CD4-positive, CD25-positive, alpha-beta regulatory T cell (primary cell): Measurements from ENCODE around the gene DNAJB13. TPM values are rescaled to one million over a fixed set of nuclear protein-coding genes. Genes with fewer than 3 reads are reported as not detected.

Experiments used
- ATAC-seq, 2 donors: fragments of 150-1000 bp; cut with Tn5 transposase; one replicate each; pipeline ENCODE4 v1.10.0; 2021; ENCODE audit warnings: low read depth in 2 of 2, moderate number of reproducible peaks in 2 of 2, moderate library complexity in 1 of 2
- DNase-seq, 3 donors: peaks; one replicate each; pipeline versions ENCODE4 v3.0.0 to v3.0.0-alpha.2; 2012 to 2022; ENCODE audit warnings: mixed read lengths in 1 of 3
- H3K27ac ChIP-seq: one replicate; pipeline ENCODE4 v1.7.0; 2013; ENCODE audit warnings: mild to moderate bottlenecking, low read length; ENCODE audit not compliant: insufficient read depth, poor library complexity, severe bottlenecking
- H3K27me3 ChIP-seq: one replicate; pipeline ENCODE4 v1.7.0; 2013; ENCODE audit warnings: low read length; ENCODE audit not compliant: control insufficient read depth, insufficient read depth
- H3K36me3 ChIP-seq: one replicate; pipeline ENCODE4 v1.7.0; 2013; ENCODE audit warnings: mild to moderate bottlenecking, low read length, moderate library complexity; ENCODE audit not compliant: control insufficient read depth, insufficient read depth
- H3K4me1 ChIP-seq: 2 replicates; pipeline ENCODE4 v1.7.0; 2013; ENCODE audit warnings: mild to moderate bottlenecking, low read length; ENCODE audit not compliant: insufficient read depth, control insufficient read depth, poor library complexity, severe bottlenecking
- H3K4me3 ChIP-seq: one replicate; pipeline ENCODE4 v1.7.0; 2013; ENCODE audit warnings: low read depth, mild to moderate bottlenecking, low read length, moderate library complexity
- H3K9me3 ChIP-seq, 2 experiments: 1 replicate in 1 of 2; 2 replicates in 1 of 2; pipeline ENCODE4 v1.7.0; 2013; ENCODE audit warnings: low read length in 2 of 2, mild to moderate bottlenecking in 1 of 2, moderate library complexity in 1 of 2; ENCODE audit not compliant: control insufficient read depth in 2 of 2
- H3K27ac Mint-ChIP-seq, 3 donors: one replicate each; pipeline ENCODE4 v1.8.0; 2020 to 2022; ENCODE audit warnings: mild to moderate bottlenecking in 3 of 3, mixed read lengths in 3 of 3, moderate library complexity in 2 of 3
- H3K27me3 Mint-ChIP-seq: one replicate; pipeline ENCODE4 v1.8.0; 2022; ENCODE audit warnings: mild to moderate bottlenecking, mixed read lengths
- H3K36me3 Mint-ChIP-seq: one replicate; pipeline ENCODE4 v1.8.0; 2020; ENCODE audit warnings: mixed read lengths
- H3K4me1 Mint-ChIP-seq, 4 donors: one replicate each; pipeline ENCODE4 v1.8.0; 2020 to 2022; ENCODE audit warnings: mixed read lengths in 4 of 4, mild to moderate bottlenecking in 1 of 4
- H3K4me3 Mint-ChIP-seq, 4 donors: one replicate each; pipeline ENCODE4 v1.8.0; 2020 to 2022; ENCODE audit warnings: mild to moderate bottlenecking in 4 of 4, mixed read lengths in 4 of 4, moderate library complexity in 3 of 4
- H3K9me3 Mint-ChIP-seq, 7 donors: one replicate each; pipeline ENCODE4 v1.8.0; 2020 to 2022; ENCODE audit warnings: mixed read lengths in 7 of 7, mild to moderate bottlenecking in 3 of 7, moderate library complexity in 2 of 7
- polyA plus RNA-seq, 4 donors: library from polyadenylated mRNA; unstranded; fragments of 300-500 nt; fragmentation: Illumina TruSeq; gene quantifications; one replicate each; pipeline ENCODE4 v1.2.3, GENCODE V29; 2021
- total RNA-seq: library from RNA; stranded (reverse); gene quantifications from one replicate; pipeline ENCODE4 v1.2.3, GENCODE V29; 2022

The DNAJB13 gene, protein sequence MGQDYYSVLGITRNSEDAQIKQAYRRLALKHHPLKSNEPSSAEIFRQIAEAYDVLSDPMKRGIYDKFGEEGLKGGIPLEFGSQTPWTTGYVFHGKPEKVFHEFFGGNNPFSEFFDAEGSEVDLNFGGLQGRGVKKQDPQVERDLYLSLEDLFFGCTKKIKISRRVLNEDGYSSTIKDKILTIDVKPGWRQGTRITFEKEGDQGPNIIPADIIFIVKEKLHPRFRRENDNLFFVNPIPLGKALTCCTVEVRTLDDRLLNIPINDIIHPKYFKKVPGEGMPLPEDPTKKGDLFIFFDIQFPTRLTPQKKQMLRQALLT
- total RNA-seq (not detected), polyA plus RNA-seq (under 1 TPM in 2 of 4 donors, not detected in 2; 0.32 to 0.33 TPM)

DNA sequence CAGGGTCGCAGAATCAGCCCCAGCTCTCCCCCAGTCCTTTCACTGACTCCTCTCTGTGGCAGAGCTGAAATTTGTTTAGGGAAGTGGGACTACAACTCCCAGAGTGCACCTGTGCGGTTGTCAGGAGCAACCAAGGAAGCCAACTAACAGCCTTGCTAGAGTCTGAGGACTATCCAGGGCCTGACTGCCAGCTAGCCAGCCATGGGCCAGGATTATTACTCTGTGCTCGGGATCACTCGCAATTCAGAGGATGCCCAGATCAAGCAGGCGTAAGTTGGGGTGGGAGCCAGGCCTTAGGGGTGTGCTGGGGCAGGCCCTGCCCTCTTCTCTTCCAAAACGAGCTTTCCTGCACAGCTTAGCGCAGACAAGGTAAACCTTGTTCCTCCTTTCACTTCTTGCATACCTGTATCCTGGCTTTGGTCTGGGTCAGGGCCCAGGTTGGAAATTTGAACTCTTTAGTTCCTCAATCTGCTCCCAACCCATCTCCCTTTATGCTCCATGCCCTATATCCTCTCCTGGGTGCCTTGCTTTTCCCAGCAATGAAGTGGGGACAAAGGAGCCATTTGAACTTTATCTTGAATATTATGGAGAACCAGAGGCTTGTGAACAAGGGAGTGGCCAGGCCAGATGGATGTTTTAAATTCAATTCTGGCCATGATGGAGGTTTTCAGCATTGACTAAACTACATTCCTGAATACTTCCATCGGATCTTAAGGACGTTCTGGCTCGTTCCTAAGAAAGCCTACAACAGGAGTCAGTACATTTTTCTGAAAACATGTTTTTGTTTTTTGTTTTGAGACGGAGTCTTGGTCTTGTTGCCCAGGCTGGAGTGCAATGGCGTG lies at the start of gene DNAJB13:
TSS of gene DNAJB13 (plus strand) at position 158 of the 842 bp plus-strand sequence. CDS start at position 202, 44 bp downstream.
- Histone ChIP-seq H3K36me3 (no peaks in the 10 kb centered on the region), H3K4me3 (no peak within 1 kb of the TSS), H3K9me3 (no peaks in the 10 kb centered on the region), H3K27ac (no peak within 1 kb of the TSS), H3K27me3 (no peaks in the 10 kb centered on the region), H3K4me1 (no peaks in the 10 kb centered on the region)
- Mint-ChIP-seq H3K27ac (peak within 1 kb of the TSS in 1 of 3 donors; percentile 49), H3K4me1 (peaks cover 0 to 4% (median 1%) of the 10 kb centered on the region in 4 donors), H3K27me3 (peaks cover 7% of the 10 kb centered on the region), H3K4me3 (no peak within 1 kb of the TSS), H3K36me3 (no peaks in the 10 kb centered on the region), H3K9me3 (no peaks in the 10 kb centered on the region)
- peak in 1 of 2 donors; percentile 42 for ATAC-seq
- DNase-seq, result peak in 1 of 3 donors; percentile 42

- peaks cover 33% of the 10 kb centered on the region for H3K36me3 Mint-ChIP-seq
Observed at GRCh38 chr11:73902303-73902702, 48.5 kb upstream of the DNAJB13 start.

DNA sequence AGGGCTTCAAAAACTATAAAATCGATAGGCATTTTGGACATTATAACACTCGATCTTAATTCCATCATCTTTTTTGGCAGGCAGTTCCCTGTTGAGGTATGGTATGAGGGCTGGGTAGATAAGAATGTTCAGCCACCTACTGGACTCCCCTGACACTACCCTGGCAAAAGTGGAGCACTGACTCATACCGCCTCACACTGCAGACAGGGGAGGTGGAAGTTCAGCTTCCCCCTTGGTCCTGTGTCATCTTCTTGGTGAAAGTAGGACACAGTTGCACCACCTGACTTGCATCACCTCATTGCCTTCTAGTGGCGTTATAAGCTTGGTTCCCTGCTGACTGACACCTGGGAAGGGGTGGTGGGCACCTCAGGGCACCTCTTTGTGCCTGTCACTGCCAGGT lies 43.6 kb upstream of the DNAJB13 start:
- peaks cover 0 to 9% (median 3%) of the 10 kb centered on the region in 4 donors for H3K4me1 Mint-ChIP-seq
- no peaks in the 10 kb centered on the region for H3K9me3 Mint-ChIP-seq
- H3K4me3 Mint-ChIP-seq, result no peak overlapping the region
- peak in 1 of 2 donors; percentile 22 for ATAC-seq
- DNase-seq, result no peak
- H3K4me3 ChIP-seq, result no peak overlapping the region
- H3K36me3 ChIP-seq, result peaks cover 37% of the 10 kb centered on the region
- H3K27me3 ChIP-seq, result no peaks in the 10 kb centered on the region
- H3K36me3 Mint-ChIP-seq, result peaks cover 29% of the 10 kb centered on the region
- no peaks in the 10 kb centered on the region for H3K4me1 ChIP-seq
- H3K9me3 ChIP-seq, result no peaks in the 10 kb centered on the region
- H3K27me3 Mint-ChIP-seq, result no peaks in the 10 kb centered on the region
- H3K27ac Mint-ChIP-seq, result no peak overlapping the region
- no peak overlapping the region for H3K27ac ChIP-seq

More at GRCh38 chr11:73902303-73902702, 48.5 kb upstream of the DNAJB13 start:
- Histone ChIP-seq H3K9me3 (no peaks in the 10 kb centered on the region), H3K36me3 (peaks cover 25% of the 10 kb centered on the region), H3K4me3 (no peak overlapping the region), H3K4me1 (no peaks in the 10 kb centered on the region), H3K27ac (no peak overlapping the region), H3K27me3 (no peaks in the 10 kb centered on the region)
- H3K4me3 Mint-ChIP-seq, result no peak overlapping the region
- no peak for DNase-seq
- H3K27me3 Mint-ChIP-seq, result no peaks in the 10 kb centered on the region
- H3K4me1 Mint-ChIP-seq, result peaks cover 0 to 4% (median 0%) of the 10 kb centered on the region in 4 donors
- no peaks in the 10 kb centered on the region for H3K9me3 Mint-ChIP-seq
- H3K27ac Mint-ChIP-seq, result peak overlapping the region in 1 of 3 donors; percentile 67
- ATAC-seq, result no peak

DNA sequence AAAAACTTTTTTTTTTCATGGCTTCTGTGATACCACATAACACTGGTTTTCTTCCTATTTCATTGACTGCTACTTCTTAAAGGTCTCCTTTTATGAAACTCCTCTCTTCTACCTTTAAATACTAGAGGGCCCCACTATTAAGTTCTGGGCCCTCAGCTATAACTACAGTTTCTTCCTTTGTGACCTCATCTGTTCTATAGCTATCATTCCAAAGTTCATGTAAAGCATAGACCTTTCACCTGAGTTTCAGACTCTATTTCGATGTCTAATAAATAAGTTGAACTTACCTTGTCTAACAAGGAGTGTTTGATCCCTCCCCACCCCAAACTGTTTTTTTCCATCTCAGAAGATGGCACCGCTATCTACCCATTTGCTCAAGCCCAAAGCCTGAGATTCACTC lies 38.8 kb upstream of the DNAJB13 start:
- no peak for ATAC-seq
- no peaks in the 10 kb centered on the region for H3K27me3 Mint-ChIP-seq
- no peaks in the 10 kb centered on the region for H3K4me1 ChIP-seq
- no peaks in the 10 kb centered on the region for H3K9me3 Mint-ChIP-seq
- H3K4me3 Mint-ChIP-seq, result no peak overlapping the region
- no peaks in the 10 kb centered on the region for H3K27me3 ChIP-seq
- H3K9me3 ChIP-seq, result no peaks in the 10 kb centered on the region
- H3K4me3 ChIP-seq, result no peak overlapping the region
- no peak overlapping the region for H3K27ac ChIP-seq
- no peak overlapping the region for H3K27ac Mint-ChIP-seq
- H3K4me1 Mint-ChIP-seq, result peaks cover 0 to 10% (median 3%) of the 10 kb centered on the region in 4 donors
- peaks cover 39% of the 10 kb centered on the region for H3K36me3 Mint-ChIP-seq
- H3K36me3 ChIP-seq, result peaks cover 58% of the 10 kb centered on the region
- DNase-seq, result no peak

GRCh38 chr11:73913472-73913871 lies 37.4 kb upstream of the DNAJB13 start:
- Mint-ChIP-seq H3K36me3 (peaks cover 44% of the 10 kb centered on the region), H3K27ac (peak overlapping the region in 1 of 3 donors; percentile 56), H3K4me3 (no peak overlapping the region), H3K4me1 (peaks cover 0 to 10% (median 2%) of the 10 kb centered on the region in 4 donors), H3K27me3 (no peaks in the 10 kb centered on the region), H3K9me3 (no peaks in the 10 kb centered on the region)
- Histone ChIP-seq H3K36me3 (peaks cover 69% of the 10 kb centered on the region), H3K27ac (no peak overlapping the region), H3K4me3 (no peak overlapping the region), H3K4me1 (no peaks in the 10 kb centered on the region), H3K9me3 (no peaks in the 10 kb centered on the region), H3K27me3 (no peaks in the 10 kb centered on the region)
- no peak for DNase-seq
- no peak for ATAC-seq

GRCh38 chr11:73914284-73914683 lies 36.5 kb upstream of the DNAJB13 start:
- Mint-ChIP-seq H3K27ac (no peak overlapping the region), H3K36me3 (peaks cover 50% of the 10 kb centered on the region), H3K9me3 (no peaks in the 10 kb centered on the region), H3K27me3 (no peaks in the 10 kb centered on the region), H3K4me3 (no peak overlapping the region), H3K4me1 (peaks cover 0 to 10% (median 2%) of the 10 kb centered on the region in 4 donors)
- Histone ChIP-seq H3K9me3 (no peaks in the 10 kb centered on the region), H3K4me1 (no peaks in the 10 kb centered on the region), H3K27ac (no peak overlapping the region), H3K27me3 (no peaks in the 10 kb centered on the region), H3K4me3 (no peak overlapping the region), H3K36me3 (peaks cover 74% of the 10 kb centered on the region)
- no peak for DNase-seq
- no peak for ATAC-seq

GRCh38 chr11:73916435-73916834 lies 34.4 kb upstream of the DNAJB13 start:
- ATAC-seq (no peak), DNase-seq (no peak)
- no peaks in the 10 kb centered on the region for H3K9me3 ChIP-seq
- no peak overlapping the region for H3K27ac ChIP-seq
- H3K36me3 ChIP-seq, result peaks cover 67% of the 10 kb centered on the region
- H3K4me1 ChIP-seq, result no peaks in the 10 kb centered on the region
- H3K4me1 Mint-ChIP-seq, result peaks cover 0 to 8% (median 0%) of the 10 kb centered on the region in 4 donors
- no peaks in the 10 kb centered on the region for H3K9me3 Mint-ChIP-seq
- H3K36me3 Mint-ChIP-seq, result peaks cover 48% of the 10 kb centered on the region
- no peaks in the 10 kb centered on the region for H3K27me3 ChIP-seq
- no peak overlapping the region for H3K4me3 ChIP-seq
- H3K27me3 Mint-ChIP-seq, result no peaks in the 10 kb centered on the region
- H3K27ac Mint-ChIP-seq, result peak overlapping the region in 1 of 3 donors; percentile 49
- no peak overlapping the region for H3K4me3 Mint-ChIP-seq
